NCI-H2171 (cell line): Measurements from ENCODE around the gene GNG3.
"Not testable (repeated sequence)": the region's sequence is repeated elsewhere in the genome, so short reads cannot be mapped to it uniquely, and the experiment has no call there.

Experiments used
- DNase-seq: peaks from one replicate; lab custom pipeline; 2025; lab: John Stamatoyannopoulos, UW

GNG3 gene

GRCh38 chr11:62707277-62707861 lies at the start of gene GNG3, which contains the start of gene BSCL2:
Gene GNG3, plus strand, starts transcription at chr11:62707676. Its CDS starts 620 bp downstream, at chr11:62708296.
Gene BSCL2, minus strand, starts transcription at chr11:62707424. Its CDS starts 229 bp downstream, at chr11:62707195.
- DNase-seq, result no peak

GRCh38 chr11:62664405-62665074 lies 42.9 kb upstream of the GNG3 start:
- peak; percentile 76 for DNase-seq

GRCh38 chr11:62665075-62665598 lies 42.3 kb upstream of the GNG3 start, which contains the start of the genes C11orf98 and CSKMT:
Gene C11orf98, minus strand, starts transcription at chr11:62665210. Its CDS starts 41 bp downstream, at chr11:62665169.
Gene CSKMT, plus strand, starts transcription at chr11:62665312. Its CDS starts 568 bp downstream, at chr11:62665880.
- DNase-seq, result peak; percentile 90

- no peak for DNase-seq
Observed at GRCh38 chr11:62665599-62666258, 41.7 kb upstream of the GNG3 start.

- no peak for DNase-seq
Observed at GRCh38 chr11:62666259-62666926, 41.1 kb upstream of the GNG3 start.

- DNase-seq, result no peak
Observed at GRCh38 chr11:62667460-62667859, 40.0 kb upstream of the GNG3 start.

- DNase-seq, result no peak
Observed at GRCh38 chr11:62669420-62670161, 37.9 kb upstream of the GNG3 start.

GRCh38 chr11:62671236-62671607 lies 36.3 kb upstream of the GNG3 start:
- peak; percentile 66 for DNase-seq

GRCh38 chr11:62671608-62672389 lies 35.7 kb upstream of the GNG3 start, which contains the start of the genes LBHD1 and UQCC3:
Gene LBHD1, minus strand, starts transcription at chr11:62672267. Its CDS starts 2,236 bp downstream, at chr11:62670031.
Gene UQCC3, plus strand, starts transcription at chr11:62671673. Its CDS starts 73 bp downstream, at chr11:62671746.
- DNase-seq, result peak; percentile 88

GRCh38 chr11:62673196-62673525 lies 34.3 kb upstream of the GNG3 start:
- no peak for DNase-seq

- not testable (repeated sequence) for DNase-seq
Observed at GRCh38 chr11:62675415-62675814, 32.1 kb upstream of the GNG3 start.

- DNase-seq, result no peak
Observed at GRCh38 chr11:62676698-62677097, 30.8 kb upstream of the GNG3 start.

- no peak for DNase-seq
Observed at GRCh38 chr11:62677156-62677555, 30.3 kb upstream of the GNG3 start.

GRCh38 chr11:62677714-62678113 lies 29.8 kb upstream of the GNG3 start:
- no peak for DNase-seq

GRCh38 chr11:62678433-62678769 lies 29.1 kb upstream of the GNG3 start:
- no peak for DNase-seq

GRCh38 chr11:62678770-62679696 lies 28.4 kb upstream of the GNG3 start, which contains the start of gene UBXN1:
Gene UBXN1, minus strand, starts transcription at chr11:62679073. Its CDS starts 150 bp downstream, at chr11:62678923.
- peak; percentile 88 for DNase-seq

- DNase-seq, result no peak
Observed at GRCh38 chr11:62680825-62681240, 26.6 kb upstream of the GNG3 start.

- DNase-seq, result no peak
Observed at GRCh38 chr11:62682518-62682917, 25.0 kb upstream of the GNG3 start.
